AG08396 (cell line): ENCODE results near the gene RAB11FIP4.
"Not testable (repeated sequence)": the region's sequence is repeated elsewhere in the genome, so short reads cannot be mapped to it uniquely, and the experiment has no call there.

Experiments used
- DNase-seq: peaks from one replicate; pipeline ENCODE4 v3.0.0; 2012; ENCODE audit warnings: low spot score, mixed read lengths

The RAB11FIP4 gene, protein sequence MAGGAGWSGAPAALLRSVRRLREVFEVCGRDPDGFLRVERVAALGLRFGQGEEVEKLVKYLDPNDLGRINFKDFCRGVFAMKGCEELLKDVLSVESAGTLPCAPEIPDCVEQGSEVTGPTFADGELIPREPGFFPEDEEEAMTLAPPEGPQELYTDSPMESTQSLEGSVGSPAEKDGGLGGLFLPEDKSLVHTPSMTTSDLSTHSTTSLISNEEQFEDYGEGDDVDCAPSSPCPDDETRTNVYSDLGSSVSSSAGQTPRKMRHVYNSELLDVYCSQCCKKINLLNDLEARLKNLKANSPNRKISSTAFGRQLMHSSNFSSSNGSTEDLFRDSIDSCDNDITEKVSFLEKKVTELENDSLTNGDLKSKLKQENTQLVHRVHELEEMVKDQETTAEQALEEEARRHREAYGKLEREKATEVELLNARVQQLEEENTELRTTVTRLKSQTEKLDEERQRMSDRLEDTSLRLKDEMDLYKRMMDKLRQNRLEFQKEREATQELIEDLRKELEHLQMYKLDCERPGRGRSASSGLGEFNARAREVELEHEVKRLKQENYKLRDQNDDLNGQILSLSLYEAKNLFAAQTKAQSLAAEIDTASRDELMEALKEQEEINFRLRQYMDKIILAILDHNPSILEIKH

DNA sequence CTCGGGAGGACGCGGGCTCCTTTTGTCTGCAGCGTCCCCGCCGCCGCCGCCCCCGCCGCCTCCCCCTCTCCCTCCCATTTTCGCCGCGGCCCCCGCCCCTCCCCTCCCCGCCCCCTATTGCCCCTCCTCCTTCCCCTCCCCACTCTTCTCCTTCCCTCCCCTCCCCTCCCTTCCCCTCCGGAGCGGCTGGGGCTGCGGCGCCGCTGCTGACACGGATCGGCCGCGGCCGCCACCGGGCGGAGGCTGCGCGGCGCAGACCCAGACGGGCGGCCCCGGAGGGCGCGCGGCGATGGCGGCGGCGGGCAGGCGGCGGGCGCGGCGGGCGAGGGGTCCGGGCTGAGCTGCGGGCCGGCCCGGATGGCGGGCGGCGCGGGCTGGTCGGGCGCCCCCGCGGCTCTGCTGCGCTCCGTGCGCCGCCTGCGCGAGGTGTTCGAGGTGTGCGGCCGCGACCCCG lies at the start of gene RAB11FIP4:
RAB11FIP4 (plus strand) TSS at position 180 of the 454 bp plus-strand sequence; CDS start at position 358, 178 bp downstream.
- no peak for DNase-seq

DNA sequence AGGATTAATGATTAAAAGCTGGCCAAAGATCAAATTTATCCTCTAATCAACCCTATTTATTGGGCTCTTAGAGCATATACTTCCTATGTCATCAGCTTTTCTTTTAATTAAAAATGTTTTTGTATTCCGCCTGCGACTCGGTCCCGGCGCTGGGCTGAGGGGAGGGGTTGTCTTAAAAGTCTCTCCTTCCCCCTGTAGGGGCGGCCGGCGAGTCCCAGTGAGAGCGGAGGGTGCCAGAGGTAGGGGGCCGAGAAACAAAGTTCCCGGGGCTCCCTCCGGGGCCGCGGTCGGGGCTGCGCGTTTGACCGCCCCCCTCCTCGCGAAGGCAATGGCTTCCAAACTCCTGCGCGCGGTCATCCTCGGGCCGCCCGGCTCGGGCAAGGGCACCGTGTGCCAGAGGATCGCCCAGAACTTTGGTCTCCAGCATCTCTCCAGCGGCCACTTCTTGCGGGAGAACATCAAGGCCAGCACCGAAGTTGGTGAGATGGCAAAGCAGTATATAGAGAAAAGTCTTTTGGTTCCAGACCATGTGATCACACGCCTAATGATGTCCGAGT lies 46.2 kb upstream of the RAB11FIP4 start:
- DNase-seq = not testable (repeated sequence)

DNA sequence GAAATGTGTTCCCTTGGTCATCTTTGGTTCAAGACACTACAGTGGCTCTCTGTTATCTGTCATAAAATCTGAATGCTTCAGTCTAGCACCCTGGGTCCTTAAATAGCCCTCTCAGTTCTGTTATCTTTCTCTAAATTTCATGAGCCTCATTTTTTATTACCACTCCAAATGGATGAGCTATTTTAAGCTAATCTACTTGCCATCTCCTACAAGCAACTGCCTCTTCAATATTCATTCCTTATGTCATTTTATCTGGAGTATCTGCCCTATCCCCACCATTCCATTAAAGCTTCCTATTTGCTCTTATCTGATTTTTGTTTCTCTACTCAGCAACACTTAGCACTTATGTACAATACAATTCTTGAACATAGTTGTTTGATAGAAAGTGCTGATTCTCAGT lies 42.0 kb upstream of the RAB11FIP4 start:
- no peak for DNase-seq

DNA sequence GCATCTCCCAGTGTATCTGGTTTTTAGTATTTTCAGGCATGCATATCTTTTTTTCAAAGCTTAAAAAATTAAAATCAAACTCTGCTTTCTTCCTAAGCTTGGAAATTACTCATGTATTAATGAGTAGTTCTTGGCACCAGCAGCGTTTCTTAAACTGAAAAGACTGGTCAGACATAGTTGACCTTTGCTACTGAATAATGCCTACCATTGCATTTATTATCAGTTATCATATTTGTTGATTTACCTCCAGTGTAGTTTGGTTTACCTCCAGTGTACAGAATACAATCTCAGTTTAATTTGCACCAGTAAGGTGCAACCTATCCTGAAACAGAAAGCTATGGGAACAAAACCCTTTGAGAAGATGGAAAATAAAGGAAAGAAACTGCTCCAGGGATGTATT lies 35.5 kb upstream of the RAB11FIP4 start:
- no peak for DNase-seq

DNA sequence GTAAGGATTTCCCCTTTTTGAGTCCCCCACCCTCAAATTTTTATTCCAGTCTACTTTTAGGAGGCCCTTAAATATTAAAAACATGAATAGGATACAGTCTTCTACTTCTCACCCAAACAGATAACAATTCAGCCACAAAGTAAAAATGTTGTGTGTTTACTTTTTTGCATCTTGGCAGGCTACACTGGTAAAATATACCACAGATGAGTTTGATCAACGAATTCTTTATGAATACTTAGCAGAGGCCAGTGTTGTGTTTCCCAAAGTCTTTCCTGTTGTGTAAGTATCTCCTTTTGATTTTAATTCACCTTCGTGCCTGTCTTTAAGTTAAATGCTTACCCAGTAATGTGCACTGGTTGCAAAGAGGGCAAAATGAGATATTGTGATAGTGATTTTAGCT lies 34.4 kb upstream of the RAB11FIP4 start:
- DNase-seq = no peak

DNA sequence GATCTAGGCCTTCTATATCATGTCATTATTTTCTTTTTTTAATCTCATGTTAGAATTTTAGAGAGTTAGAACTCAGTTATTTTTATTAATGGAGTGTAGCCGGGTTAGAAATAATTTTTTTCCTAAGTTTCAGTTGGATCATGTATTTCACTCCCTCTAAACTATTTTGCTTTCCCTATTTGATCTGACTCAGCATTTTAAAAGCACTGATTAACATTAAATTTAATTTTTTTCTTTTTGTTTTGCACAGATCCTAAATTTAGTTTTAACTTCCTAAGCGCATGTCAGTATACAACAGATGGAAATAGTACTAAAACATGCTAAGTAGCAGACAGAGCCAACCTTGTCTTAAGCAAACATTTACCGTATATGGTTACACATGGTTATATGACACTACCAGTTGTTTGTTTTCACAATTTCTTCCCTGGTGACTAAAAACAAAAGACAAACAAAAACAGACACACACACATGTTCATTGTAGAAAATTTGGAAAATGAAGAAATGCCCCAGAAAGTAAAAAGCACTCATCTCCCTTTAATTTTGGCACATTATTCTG lies 33.6 kb upstream of the RAB11FIP4 start:
- no peak for DNase-seq

DNA sequence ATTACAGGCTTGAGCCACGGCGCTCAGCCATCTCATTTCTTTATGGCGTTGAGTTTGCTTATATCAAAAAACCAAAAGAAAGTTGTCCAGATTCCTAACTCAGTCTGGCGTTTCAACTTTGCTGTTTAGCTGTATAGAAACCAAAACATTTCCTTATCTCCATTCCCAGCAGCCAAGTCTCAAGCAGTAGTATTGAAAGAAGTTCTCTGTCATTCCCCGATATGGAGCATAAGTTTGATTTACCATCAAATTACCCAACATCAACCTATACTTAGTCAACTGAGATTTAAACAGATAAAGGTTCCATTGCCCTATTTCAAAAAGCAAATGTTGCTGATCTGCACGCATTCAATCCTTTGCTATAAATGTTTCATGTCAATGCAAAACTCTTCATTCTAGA lies 27.5 kb upstream of the RAB11FIP4 start:
- DNase-seq = no peak

DNA sequence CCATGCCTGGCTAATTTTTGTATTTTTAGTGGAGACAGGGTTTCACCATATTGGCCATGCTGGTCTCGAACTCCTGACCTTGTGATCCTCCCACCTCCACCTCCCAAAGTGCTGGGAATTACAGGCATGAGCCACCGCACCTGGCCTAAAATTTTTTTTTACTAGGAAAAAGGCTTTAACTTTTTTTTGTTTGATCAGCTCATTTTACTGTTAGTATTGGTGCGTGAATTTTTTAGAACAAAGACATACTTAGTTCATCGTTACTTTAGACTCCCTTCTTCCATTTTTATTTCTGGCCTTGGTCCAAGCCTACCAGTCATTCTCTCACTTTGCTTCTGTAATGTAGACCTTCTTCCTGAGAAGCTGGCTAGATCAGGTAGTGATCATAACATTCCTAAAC lies 25.4 kb upstream of the RAB11FIP4 start:
- DNase-seq = no peak

DNA sequence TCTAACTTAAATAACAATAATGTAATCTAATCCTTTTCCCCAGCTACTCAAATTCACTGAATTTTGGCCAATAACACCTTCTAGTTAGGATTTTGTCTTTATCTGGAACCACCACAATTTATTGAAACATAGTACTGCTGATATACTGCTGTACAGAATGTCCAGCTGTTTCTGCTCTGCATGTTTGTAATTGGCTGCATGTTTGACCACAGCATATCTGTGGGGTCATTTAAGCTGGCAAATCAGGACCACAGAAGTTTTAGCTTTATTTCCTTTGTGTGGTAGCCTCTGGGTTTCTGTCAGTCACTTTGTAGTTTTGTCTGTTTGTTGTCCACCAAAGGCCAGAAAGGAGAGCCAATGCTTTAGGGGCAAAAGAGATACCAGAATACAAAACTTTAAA lies 22.2 kb upstream of the RAB11FIP4 start:
- no peak for DNase-seq

DNA sequence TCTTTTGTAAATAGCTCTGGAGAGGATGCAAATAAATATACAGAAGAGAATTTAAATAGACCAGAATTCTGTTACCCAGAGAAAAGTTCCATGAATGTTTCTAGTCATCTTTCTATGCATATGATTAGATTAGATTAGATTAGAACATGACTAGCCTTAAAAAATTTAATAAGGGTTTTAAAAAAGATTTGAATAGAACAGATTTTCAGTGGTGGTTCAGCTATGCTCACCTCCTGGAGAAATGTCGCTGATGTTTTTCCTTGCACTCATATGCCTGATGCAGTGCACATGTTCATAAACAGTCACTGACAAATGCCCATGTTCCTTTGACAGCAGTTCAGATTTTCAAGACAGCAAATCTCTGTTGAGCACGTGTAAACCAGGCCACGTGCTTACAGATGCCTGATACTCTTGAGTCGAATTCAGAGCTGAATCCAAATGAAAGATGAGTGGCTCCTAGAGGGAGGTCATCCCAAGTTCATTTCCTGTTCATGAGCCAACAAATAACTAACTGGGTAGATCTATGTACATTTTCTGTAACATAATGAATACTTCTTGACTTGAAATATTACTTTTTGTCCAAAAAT lies 19.9 kb upstream of the RAB11FIP4 start:
- no peak for DNase-seq

DNA sequence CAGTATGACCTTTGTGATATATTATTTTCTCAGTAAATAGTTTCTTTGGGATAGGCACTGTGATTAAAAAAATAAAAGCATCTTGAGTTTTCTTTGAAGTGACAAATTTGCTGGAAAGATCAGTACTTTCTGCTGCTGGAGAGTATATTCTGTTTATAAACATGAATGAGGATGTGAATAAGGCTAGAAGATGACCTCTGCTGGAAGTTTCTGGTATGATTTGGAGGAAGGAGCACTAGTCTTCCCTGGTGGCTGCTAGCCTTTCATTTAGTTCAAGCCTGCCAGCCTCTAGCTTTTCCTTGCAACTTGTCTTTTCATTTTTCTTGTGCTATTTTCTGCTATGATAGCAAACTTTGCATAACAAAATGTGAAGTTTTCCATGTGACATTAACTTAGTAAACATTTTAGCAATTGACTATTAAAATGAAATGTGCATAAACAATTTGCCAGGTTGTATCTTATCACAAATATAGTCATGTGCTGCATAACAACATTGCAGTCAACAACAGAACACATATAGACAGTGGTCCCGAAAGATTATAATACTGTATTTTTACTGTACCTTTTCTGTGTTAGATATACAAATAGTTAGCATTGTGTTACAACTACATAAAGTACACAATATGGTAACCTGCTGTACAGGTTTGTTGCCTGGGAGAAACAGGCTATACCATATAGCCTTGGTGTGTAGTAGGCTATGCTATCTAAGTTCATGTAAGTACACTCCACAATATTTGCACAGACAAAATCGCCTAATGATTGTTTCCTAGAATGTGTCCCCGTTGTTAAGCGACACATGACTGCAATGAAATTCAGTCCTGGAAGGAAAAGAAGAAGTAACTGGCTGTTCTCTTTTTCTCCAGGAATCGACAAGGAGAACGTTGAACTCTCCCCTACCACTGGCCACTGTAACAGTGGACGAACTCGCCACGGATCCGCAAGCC lies 18.1 kb upstream of the RAB11FIP4 start:
- peak; percentile 42 for DNase-seq

DNA sequence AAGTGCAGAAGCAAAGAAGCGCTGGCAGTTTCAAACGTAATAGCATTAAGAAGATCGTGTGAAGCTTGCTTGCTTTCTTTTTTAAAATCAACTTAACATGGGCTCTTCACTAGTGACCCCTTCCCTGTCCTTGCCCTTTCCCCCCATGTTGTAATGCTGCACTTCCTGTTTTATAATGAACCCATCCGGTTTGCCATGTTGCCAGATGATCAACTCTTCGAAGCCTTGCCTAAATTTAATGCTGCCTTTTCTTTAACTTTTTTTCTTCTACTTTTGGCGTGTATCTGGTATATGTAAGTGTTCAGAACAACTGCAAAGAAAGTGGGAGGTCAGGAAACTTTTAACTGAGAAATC lies 17.4 kb upstream of the RAB11FIP4 start:
- DNase-seq = no peak

DNA sequence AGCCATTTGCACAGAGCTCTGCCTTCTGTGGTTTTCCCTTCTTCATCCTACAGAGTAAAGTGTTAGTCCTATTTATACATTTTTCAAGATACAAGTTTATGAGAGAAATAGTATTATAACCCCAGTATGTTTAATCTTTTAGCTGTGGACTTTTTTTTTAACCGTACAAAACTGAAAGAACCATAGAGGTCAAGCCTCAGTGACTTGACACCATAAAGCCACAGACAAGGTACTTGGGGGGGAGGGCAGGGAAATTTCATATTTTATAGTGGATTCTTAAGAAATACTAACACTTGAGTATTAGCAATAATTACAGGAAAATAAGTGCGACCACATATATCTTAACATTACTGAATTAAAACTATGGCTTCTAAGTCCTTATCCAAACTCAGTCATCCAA lies 17.0 kb upstream of the RAB11FIP4 start:
- DNase-seq = no peak

DNA sequence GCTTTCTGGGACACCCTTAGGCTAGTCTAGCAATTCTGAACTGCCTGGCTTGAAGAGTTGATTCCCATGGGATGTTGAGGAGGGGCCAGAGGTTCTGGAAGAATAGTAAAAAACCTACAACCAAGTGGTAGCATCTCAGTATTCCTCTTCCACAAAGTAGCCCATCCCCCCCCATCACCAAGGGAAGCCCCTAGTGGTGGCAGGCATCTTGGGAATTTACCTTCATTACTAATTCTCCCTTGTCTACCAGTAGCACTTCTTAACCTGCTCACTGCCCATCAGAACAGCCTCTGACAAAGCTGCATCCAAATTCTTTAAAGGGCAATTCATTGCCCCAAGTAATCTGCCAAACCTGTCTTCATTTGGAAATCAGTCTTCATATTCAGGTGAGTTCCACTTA lies 12.8 kb upstream of the RAB11FIP4 start:
- no peak for DNase-seq

DNA sequence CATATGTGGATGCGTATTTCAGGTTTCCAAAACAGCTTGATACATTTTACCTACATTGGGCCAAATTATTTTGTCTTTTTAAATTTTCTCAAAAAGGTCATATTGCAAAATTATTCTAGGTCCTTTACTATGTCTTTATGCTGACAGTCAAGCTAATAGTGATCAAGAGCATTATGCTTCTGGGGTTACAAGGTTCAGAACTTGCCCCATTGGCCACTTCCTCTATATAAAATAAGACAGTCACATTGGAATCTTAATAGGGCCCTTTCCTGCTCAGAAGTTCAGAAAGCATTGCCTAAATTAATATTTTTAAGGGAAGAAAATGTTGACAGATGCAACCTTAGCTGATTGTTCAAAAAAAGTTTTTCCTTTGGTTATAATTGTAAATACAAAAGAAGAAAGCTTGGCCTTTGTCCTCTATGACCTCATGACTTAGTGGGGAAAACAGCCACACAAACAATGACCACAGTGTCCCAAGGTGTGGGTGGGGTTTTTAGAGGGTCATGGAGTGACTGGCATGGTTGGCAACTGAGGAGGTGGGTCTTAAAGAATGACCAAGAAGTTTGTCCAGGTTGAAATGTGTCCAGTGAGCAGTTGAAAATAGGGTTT lies 11.8 kb upstream of the RAB11FIP4 start:
- no peak for DNase-seq

DNA sequence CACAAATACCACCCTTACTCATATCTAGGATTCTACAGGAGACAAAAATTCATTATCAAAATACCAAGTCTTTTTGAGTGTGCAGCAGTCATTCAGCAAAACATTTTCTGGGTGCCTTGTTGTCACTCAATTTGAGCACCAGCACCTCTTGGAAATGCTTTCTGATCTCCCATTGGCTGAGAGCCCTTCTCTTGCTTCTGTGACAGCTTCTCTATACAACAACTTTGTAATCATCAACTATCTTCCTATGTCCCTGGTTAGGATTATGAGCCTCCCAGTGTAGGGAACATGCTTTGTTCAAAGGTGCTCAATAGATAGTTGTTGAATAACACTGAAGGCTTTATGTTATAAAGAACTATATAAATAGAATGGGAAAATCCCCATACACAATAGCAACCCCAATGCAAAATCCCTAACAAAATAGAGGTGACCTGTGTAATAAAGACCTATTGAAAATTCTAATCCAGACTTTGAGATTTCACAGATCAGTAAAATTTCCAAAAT lies 10.3 kb upstream of the RAB11FIP4 start:
- DNase-seq = no peak

DNA sequence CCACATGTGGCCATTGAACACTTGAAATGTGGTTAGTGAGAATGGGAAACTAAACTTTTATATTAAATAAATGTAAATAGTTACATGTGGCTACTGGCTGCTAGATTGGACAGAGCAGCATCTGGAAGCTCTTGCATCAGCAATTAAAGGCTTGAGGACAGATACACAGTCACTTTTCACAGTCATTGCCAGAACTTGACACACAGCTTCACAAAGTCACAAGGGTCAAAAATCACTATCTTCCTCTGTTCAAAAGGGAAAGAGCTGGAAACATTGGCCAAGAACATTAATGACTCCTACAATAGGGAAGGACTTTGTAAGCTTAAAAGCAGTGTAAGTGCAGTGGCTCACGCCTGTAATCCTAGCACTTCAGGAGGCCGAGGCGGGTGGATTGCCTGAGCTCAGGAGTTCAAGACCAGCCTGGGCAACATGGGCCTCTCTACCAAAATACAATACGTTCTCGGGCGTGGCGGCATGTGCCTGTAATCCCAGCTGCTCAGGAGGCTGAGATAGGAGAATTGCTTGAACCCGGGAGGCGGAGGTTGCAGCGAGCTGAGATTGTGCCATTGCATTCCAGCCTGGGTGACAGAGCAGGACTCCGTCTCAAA lies 8.7 kb upstream of the RAB11FIP4 start:
- DNase-seq = not testable (repeated sequence)

DNA sequence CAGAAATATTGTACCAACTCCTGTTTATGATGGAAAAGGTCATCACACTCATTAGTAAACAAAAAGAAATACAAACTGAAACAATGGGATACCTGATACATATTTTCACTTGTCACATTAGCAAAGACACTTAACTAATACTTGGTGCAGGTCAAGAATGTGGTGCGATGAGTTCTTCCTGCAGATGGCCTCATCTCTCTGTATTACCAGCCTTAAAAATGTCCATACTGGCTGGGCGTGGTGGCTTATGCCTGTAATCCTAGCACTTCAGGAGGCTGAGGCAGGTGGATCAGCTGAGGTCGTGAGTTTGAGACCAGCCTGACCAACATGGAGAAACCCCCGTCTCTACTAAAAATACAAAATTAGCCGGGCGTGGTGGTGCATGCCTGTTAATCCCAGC lies 8.0 kb upstream of the RAB11FIP4 start:
- DNase-seq = not testable (repeated sequence)

DNA sequence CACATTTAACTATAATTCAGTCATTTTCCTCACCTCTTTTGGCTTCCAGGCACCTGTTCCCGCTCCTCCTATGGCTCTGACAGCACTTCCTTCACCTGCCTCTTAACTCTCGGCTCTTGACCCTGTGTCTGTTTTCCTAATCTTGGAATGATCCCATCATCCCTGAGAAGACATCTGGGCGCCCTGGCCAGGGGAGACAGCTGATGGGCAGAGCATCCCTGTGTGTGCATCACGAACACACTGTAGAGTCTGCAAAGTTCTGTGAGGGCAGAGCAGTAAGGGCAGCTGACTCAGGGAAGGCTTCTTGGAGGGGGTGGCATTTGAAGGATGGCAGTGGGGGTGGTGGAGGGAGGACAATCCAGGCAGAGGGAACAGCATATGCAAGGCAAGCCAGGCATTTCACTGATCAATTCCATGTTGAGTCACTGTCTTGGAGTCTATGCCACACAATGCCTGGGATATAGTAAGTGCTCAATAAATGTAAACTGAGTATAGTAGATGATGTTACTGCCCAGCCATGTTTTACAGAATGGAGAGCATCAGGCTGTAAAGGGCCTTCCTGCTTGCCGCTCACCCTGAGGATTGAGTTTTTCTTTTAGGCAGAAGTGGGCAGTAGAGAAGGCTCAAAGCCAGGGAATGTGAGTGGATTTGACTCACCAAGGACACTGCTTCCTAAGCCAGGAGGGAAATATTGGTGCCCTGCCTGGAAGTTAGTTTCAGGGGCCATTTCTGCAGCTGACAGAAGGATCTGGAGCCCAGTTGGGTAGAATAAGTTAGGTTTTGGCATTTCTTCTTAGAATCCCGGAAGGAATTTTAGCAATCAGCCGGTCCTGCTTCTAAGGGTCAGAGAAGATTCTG lies 5.8 kb upstream of the RAB11FIP4 start:
- DNase-seq = no peak
